Ureter (tissue), 1 donor: ENCODE measurements around the gene SMG5. TPM values are rescaled to one million over a fixed set of nuclear protein-coding genes. Genes with fewer than 3 reads are reported as not detected.

Source experiments
- DNase-seq: peaks from one replicate; pipeline ENCODE4 v3.0.0-alpha.2; 2020; ENCODE audit warnings: low spot score
- total RNA-seq: library from RNA; stranded (reverse); gene quantifications from one replicate; pipeline ENCODE4 v1.2.4, GENCODE V29; 2023
- donor health status: DM: yes; HTN: yes; CAD: no.

Gene SMG5
- total RNA-seq, 1 donor from 2014 or later = 77.5 TPM

DNA sequence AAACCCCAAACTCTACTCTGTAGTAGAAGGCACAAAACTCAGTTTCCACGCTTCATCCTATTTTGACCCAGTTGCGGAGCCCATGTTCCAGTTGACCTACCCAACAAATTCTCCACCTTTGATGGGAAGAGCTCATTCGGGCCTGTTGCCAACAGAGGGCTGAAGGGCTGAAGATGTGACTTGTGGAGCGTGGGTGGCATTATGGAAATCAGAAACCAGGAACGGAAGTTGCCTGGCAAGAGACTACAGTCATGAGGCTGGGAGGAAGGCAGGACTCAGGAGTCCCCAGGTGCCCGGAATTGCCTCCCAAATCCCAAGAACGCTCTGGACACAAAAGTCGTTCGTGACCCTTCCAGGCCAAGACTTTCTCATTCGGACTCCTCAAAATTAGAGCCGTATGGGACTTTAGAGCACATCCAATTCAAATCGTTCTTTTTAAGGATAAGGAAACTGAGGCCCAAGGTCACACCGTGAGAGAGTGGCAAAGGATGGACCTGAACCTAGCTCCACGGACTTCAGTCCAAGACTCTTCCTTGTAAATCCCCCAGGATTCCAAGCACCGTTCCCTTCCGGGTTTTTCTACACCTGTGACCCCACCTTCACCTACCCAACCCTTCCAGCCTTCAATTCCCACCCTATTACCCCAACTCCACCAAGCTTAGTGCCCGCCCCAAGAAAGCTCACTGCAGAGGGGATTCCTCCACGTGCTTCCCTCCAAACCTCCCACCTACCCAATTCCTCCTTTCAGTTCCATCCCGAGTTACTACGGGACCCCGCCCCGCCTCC is 739 bp downstream of the SMG5 start:
- no peak for DNase-seq

- DNase-seq = no peak
Measured at GRCh38 chr1:156281281-156281680, 1.3 kb downstream of the SMG5 start.

DNA sequence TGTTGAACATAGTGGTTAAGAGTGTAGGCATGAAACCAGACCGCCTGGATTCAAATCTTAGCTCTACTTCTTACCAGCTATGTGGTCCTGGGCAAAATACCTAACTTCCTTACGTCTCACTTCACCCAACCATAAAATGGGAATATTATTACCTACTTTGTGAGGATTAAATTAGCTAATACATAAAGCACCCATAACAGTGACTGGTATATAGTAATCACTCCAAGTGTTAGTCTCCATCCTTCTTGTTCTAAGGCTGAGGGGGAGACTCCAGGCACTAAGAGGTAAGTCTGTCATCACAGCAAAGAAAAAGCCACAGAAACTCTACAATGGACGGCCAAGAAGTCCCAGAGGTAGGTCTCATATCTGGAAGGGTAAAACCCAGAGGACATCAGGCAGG is 2.8 kb downstream of the SMG5 start:
- no peak for DNase-seq

GRCh38 chr1:156276966-156277381 is 5.7 kb downstream of the SMG5 start:
- no peak for DNase-seq

- DNase-seq = no peak
Measured at GRCh38 chr1:156276532-156276931, 6.1 kb downstream of the SMG5 start.

DNA sequence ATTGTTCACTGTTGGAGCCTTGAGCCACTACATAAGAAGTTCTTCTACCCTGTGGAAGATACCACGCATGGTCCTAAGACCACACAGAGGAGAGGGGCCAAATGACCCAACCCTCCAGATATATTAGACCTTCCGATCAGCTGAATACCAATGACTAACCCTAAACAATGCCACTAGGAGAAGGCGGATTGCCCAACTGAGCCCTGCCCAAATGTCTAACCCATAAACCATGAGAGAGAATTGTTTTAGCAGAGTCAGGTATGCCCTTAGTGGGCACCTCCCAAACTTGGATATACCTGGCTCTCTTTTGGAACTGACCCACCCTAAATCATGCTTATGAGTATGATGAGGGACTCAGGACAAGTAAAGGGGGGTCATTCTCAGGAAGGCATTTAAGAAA is 12.3 kb downstream of the SMG5 start:
- no peak for DNase-seq

DNA sequence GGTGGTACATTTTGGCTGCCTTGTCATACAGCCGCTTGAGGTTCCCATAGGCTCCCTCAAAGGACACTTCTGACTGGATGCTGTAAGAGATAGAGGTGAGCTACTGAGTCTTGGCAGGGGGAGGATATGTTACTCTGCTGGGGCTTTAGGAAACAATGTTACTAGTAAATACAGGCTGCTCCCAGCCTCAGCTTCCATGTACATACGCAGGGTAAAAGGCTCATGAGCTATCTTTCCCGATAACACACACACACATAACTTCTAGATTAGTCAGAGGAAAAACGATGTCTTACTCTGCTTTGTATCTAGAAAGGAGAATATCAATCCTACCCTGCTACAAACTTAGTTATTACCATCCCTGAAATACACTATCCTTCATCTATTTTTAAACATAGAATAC is 14.3 kb downstream of the SMG5 start:
- no peak for DNase-seq

- DNase-seq = no peak
Measured at GRCh38 chr1:156266051-156266450, 16.6 kb downstream of the SMG5 start.

DNA sequence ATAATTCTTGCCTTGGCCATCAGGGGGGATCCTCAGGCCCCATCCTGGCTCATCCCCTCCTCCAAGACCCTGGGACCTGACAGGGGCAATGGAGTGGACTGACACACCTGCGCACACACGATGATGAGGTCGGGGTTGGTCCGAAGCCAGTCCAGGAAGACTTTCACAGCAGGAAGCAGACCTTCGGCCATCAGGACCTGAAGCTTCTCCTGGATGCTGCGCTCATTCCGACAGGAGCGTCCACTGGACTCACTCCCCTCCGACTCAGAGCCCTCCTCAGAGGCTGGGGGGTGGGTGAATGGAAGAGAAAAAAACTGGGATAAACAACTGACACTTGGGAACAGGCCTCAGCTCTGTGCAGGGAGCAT is 19.4 kb downstream of the SMG5 start:
- no peak for DNase-seq

GRCh38 chr1:156262461-156263287 is 20.0 kb downstream of the SMG5 start:
- DNase-seq = no peak

GRCh38 chr1:156260896-156261295 is 21.7 kb downstream of the SMG5 start:
- DNase-seq = no peak

DNA sequence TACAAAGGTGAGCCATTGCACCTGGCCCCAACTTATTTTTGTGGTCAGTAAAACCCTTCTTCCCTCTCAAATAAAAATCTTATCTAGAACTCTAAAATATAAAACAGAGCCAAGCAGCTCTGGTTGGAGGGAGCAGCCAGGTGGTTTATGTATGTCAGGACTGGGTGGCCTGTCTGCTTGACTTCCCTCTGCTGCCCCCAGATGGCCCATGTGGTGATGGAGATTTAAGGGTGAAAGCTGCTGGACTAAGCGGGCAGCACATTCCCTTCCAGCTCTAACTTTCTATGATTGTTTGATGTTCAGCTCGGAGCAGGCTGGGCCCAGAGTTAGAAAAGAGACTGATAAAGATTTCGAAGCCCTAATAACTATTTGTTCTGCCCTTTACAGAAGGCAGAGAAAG is 22.8 kb downstream of the SMG5 start:
- DNase-seq = no peak

DNA sequence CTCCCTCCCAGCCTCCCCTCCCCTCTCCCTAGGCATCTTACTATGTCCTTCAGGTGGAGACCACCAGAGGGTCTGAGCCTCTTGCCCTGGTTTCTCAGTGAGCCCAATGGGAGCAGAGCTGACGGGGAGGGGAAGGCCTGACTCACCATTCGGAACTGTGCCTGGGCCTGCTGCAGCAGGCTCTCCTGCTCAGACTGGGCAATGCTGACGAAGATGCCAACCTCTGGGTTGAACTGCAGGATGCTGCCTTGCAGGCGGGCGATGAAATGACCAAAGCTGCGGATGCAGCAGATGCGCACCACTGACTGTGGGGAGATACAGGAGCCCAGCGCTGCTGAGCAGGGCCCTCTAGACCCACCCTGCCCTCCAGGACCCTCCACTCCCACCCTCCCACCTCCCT is 23.8 kb downstream of the SMG5 start:
- DNase-seq = no peak

DNA sequence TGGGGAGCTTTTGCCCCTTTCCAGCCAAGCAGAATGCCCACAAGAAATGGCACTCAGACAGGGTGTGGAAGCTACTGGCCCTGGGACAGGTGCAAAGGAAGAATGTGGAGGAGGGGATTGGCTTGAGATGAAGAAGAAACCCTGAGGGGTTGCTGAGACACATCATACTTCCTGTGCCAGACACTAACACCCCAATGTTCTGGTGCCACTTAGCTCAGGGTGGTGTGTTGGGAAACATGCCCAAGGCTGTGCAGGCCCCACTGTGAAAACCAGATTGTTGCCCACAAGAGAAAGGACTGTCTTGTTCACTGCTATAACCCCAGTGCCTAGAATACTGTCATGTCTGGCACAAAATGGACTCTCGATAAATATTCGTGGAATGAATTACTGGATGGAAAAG is 24.9 kb downstream of the SMG5 start:
- DNase-seq = no peak

DNA sequence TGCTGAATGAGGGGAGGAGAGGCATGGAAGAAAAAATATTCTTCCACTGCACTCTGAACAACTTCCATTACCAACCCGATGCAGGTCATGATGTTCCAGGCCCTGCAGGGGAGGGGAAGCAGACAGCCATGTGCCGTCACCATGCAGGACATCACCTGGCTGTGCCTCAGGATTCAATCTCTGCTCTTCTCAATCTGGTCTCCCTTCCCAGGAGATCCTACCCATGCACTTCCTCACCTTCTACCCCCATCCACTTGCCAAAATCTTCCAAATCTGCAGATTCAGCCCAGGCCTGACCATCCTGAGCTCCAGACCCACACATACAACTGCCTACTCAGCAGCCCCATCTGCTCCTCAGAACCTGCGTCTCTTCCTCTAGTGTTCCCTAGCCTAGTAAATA is 29.0 kb downstream of the SMG5 start:
- DNase-seq = no peak

- DNase-seq = no peak
Measured at GRCh38 chr1:156251527-156251926, 31.1 kb downstream of the SMG5 start.

GRCh38 chr1:156249593-156249992 is 33.0 kb downstream of the SMG5 start:
- DNase-seq = no peak

- no peak for DNase-seq
Measured at GRCh38 chr1:156248323-156248683, 34.3 kb downstream of the SMG5 start.

GRCh38 chr1:156247460-156248322 is 34.9 kb downstream of the SMG5 start, which contains the start of gene PAQR6:
Gene PAQR6 (minus strand): TSS chr1:156248056. CDS start chr1:156246731, 1,325 bp downstream.
- DNase-seq = no peak

DNA sequence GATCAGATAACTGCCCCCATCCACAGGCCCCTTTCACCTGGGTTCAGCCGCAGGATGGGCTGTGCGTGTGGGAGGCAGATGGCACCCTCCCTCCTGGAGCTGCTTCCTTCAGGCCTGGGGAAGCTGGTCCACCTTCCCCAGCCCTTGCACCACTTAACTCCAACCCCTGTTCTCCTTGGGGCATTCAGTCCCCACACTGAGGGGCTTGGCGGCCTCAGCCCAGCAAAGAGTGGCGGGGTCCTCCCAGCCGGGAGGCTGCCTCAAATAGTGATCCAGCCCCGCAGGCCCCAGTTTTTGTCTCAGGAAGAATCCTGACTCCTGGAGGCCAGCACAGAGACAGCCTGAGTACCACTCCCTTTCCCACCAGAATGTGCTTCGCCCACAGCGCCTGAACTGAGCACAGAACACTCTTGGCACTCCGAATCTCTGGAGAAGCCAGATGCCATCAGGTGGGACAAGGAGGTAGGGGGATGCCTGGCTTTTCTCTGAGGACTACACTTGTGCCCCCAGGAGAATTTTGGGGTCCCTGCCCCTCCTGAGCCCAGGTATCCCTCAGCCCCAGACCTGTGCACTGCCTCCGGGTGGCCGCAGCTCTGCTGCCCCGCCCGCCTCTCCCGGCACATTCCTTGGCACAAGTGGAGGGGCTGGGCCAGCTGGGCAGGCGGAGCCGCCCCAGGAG is 35.7 kb downstream of the SMG5 start:
- no peak for DNase-seq

DNA sequence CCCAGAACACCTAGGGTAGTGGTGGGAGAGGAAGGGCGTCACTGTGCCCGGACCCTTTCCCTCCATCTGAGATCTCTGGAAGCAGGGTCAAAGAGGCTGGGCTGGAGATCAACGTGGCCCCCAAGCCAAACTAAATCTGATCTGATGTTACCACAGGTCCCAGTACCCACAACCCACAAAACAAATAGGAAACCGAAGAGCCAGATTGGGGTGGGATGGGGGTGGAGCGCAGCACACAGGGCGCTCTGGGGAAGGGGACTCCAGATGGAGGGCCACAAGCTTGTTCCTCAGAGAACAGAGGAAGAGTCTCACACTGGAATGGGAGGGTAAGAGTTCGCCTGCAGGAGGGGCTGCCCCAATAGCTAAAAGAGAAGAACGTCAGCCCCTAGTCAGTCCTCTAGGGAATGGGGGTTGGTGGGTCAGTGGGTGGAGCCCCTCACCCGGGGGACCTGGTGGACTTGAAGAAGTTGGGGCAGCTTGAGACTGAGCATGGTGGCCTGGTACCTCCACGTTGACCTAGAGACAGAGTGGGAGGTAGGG is 36.3 kb downstream of the SMG5 start:
- DNase-seq = no peak
